Measurements from ENCODE around the gene LDB2. TPM values are rescaled to one million over a fixed set of nuclear protein-coding genes. Genes with fewer than 3 reads are reported as not detected.

LDB2 gene
- total RNA-seq, 1 donor from 2014 or later: 3.1 TPM

GRCh38 chr4:16858275-16858752 is 40.1 kb downstream of the LDB2 start:
- Mint-ChIP-seq H3K9me3 (ENCODE audit: unreplicated experiment) (no peaks in the 10 kb centered on the region), H3K4me3 (ENCODE audit: unreplicated experiment) (no peak overlapping the region), H3K36me3 (ENCODE audit: unreplicated experiment) (no peaks in the 10 kb centered on the region), H3K4me1 (ENCODE audit: low read depth, unreplicated experiment) (peaks cover 3% of the 10 kb centered on the region), H3K27ac (ENCODE audit: unreplicated experiment) (no peak overlapping the region), H3K27me3 (ENCODE audit: unreplicated experiment) (peaks cover 1% of the 10 kb centered on the region)
- TF ChIP-seq CTCF (IDR thresholded peaks at IDR 0.05; ENCODE audit: partially characterized antibody, unreplicated experiment): no peak
- DNase-seq: no peak

- Mint-ChIP-seq H3K27ac (ENCODE audit: unreplicated experiment) (no peak overlapping the region), H3K9me3 (ENCODE audit: unreplicated experiment) (no peaks in the 10 kb centered on the region), H3K4me3 (ENCODE audit: unreplicated experiment) (no peak overlapping the region), H3K27me3 (ENCODE audit: unreplicated experiment) (peaks cover 1% of the 10 kb centered on the region), H3K36me3 (ENCODE audit: unreplicated experiment) (no peaks in the 10 kb centered on the region), H3K4me1 (ENCODE audit: low read depth, unreplicated experiment) (no peaks in the 10 kb centered on the region)
- no peak for TF ChIP-seq CTCF (IDR thresholded peaks at IDR 0.05; ENCODE audit: partially characterized antibody, unreplicated experiment)
- no peak for DNase-seq
These were observed 41.0 kb downstream of the LDB2 start for GRCh38 chr4:16857425-16857824.

GRCh38 chr4:16853640-16854039 is 44.8 kb downstream of the LDB2 start:
- peaks cover 7% of the 10 kb centered on the region for H3K4me1 Mint-ChIP-seq (ENCODE audit: low read depth, unreplicated experiment)
- H3K27ac Mint-ChIP-seq (ENCODE audit: unreplicated experiment): no peak overlapping the region

GRCh38 chr4:16852644-16853043 is 45.8 kb downstream of the LDB2 start:
- TF ChIP-seq CTCF (IDR thresholded peaks at IDR 0.05; ENCODE audit: partially characterized antibody, unreplicated experiment): no peak
- H3K27me3 Mint-ChIP-seq (ENCODE audit: unreplicated experiment): no peaks in the 10 kb centered on the region
- H3K4me3 Mint-ChIP-seq (ENCODE audit: unreplicated experiment): no peak overlapping the region
- H3K4me1 Mint-ChIP-seq (ENCODE audit: low read depth, unreplicated experiment): peaks cover 9% of the 10 kb centered on the region
- H3K36me3 Mint-ChIP-seq (ENCODE audit: unreplicated experiment): peaks cover 4% of the 10 kb centered on the region
- H3K27ac Mint-ChIP-seq (ENCODE audit: unreplicated experiment): no peak overlapping the region
- H3K9me3 Mint-ChIP-seq (ENCODE audit: unreplicated experiment): no peaks in the 10 kb centered on the region
- DNase-seq: no peak

More at GRCh38 chr4:16853640-16854039, 44.8 kb downstream of the LDB2 start:
- no peak for TF ChIP-seq CTCF (IDR thresholded peaks at IDR 0.05; ENCODE audit: partially characterized antibody, unreplicated experiment)
- H3K9me3 Mint-ChIP-seq (ENCODE audit: unreplicated experiment): no peaks in the 10 kb centered on the region
- H3K4me3 Mint-ChIP-seq (ENCODE audit: unreplicated experiment): no peak overlapping the region
- DNase-seq: no peak
- H3K27me3 Mint-ChIP-seq (ENCODE audit: unreplicated experiment): no peaks in the 10 kb centered on the region
- peaks cover 4% of the 10 kb centered on the region for H3K36me3 Mint-ChIP-seq (ENCODE audit: unreplicated experiment)

- DNase-seq: no peak
- peaks cover 9% of the 10 kb centered on the region for H3K4me1 Mint-ChIP-seq (ENCODE audit: low read depth, unreplicated experiment)
- H3K9me3 Mint-ChIP-seq (ENCODE audit: unreplicated experiment): no peaks in the 10 kb centered on the region
- no peak overlapping the region for H3K27ac Mint-ChIP-seq (ENCODE audit: unreplicated experiment)
- peaks cover 4% of the 10 kb centered on the region for H3K36me3 Mint-ChIP-seq (ENCODE audit: unreplicated experiment)
- no peaks in the 10 kb centered on the region for H3K27me3 Mint-ChIP-seq (ENCODE audit: unreplicated experiment)
- no peak for TF ChIP-seq CTCF (IDR thresholded peaks at IDR 0.05; ENCODE audit: partially characterized antibody, unreplicated experiment)
- H3K4me3 Mint-ChIP-seq (ENCODE audit: unreplicated experiment): no peak overlapping the region
These were observed 46.2 kb downstream of the LDB2 start for GRCh38 chr4:16852228-16852627.

Data from glutamatergic neuron (in vitro differentiated cells).